HepG2 (cell line): ENCODE measurements around the gene STMN3. TPM values are rescaled to one million over a fixed set of nuclear protein-coding genes. Genes with fewer than 3 reads are reported as not detected.

Experiments used
- KAT7 ChIP-seq: IDR thresholded peaks from 2 replicates; pipeline ENCODE4 v1.6.1; 2018; ENCODE audit warnings: borderline replicate concordance, missing compliant biosample characterization
- ZFP90 ChIP-seq: sonication (generic); formaldehyde crosslinking; IDR thresholded peaks from 2 replicates; pipeline ENCODE4 v1.8.0; 2022; ENCODE audit warnings: missing genetic modification reagents, mild to moderate bottlenecking, inconsistent platforms, borderline replicate concordance
- ZKSCAN1 ChIP-seq: fragments of 150-350 bp; IDR thresholded peaks from 2 replicates; pipeline ENCODE4 v1.6.1; 2014; ENCODE audit warnings: low read length
- polyA plus RNA-seq, 8 experiments: library from polyadenylated mRNA; depleted of rRNA in 3 of 8; stranded (reverse) in 7 of 8; unstranded in 1 of 8; fragments of >200 nt; fragmentation: Illumina TruSeq in 4 of 8; extraction: Trizol in 4 of 8; gene quantifications; 2 replicates each; pipeline versions ENCODE4 v1.2.1 to v1.2.3, GENCODE V29; 2011 to 2016; ENCODE audit warnings: low read depth in 4 of 8, missing spikeins in 1 of 8, mixed read lengths in 1 of 8; ENCODE audit not compliant: insufficient read depth in 1 of 8
- total RNA-seq, 5 experiments: library from RNA; depleted of rRNA; stranded (reverse); fragments of >200 nt; fragmentation: Illumina TruSeq; extraction: Trizol; gene quantifications; 2 replicates each; pipeline ENCODE4 v1.2.3, GENCODE V29; 2016; ENCODE audit warnings: low read depth in 1 of 5
- TF ChIP-seq, protein P1 (sequence below), 2 experiments: fragments of 450-650 bp in 1 of 2; sonication (generic) in 1 of 2; formaldehyde crosslinking in 1 of 2; IDR thresholded peaks; 2 replicates each; pipeline versions ENCODE4 v1.6.1 to v1.8.0; 2016 to 2022; ENCODE audit warnings: antibody characterized with exemption in 1 of 2, mild to moderate bottlenecking in 1 of 2, missing genetic modification reagents in 1 of 2
- TF ChIP-seq, protein P2 (sequence below): sonication (generic); formaldehyde crosslinking; IDR thresholded peaks from 2 replicates; pipeline ENCODE4 v1.5.0; 2020; ENCODE audit warnings: missing genetic modification reagents, mild to moderate bottlenecking, borderline replicate concordance
- TF ChIP-seq, protein P3 (sequence below): IDR thresholded peaks from 2 replicates; pipeline ENCODE4 v1.6.1; 2016; ENCODE audit warnings: low read depth, missing genetic modification reagents, missing compliant biosample characterization

STMN3 gene
- total and polyA plus RNA-seq, 2 of the 13 experiments (the other 11 are each of a cell fraction or from before 2014, with no cell fraction given) = 21.0 to 48.3 TPM

- TF ChIP-seq, protein P1, sequence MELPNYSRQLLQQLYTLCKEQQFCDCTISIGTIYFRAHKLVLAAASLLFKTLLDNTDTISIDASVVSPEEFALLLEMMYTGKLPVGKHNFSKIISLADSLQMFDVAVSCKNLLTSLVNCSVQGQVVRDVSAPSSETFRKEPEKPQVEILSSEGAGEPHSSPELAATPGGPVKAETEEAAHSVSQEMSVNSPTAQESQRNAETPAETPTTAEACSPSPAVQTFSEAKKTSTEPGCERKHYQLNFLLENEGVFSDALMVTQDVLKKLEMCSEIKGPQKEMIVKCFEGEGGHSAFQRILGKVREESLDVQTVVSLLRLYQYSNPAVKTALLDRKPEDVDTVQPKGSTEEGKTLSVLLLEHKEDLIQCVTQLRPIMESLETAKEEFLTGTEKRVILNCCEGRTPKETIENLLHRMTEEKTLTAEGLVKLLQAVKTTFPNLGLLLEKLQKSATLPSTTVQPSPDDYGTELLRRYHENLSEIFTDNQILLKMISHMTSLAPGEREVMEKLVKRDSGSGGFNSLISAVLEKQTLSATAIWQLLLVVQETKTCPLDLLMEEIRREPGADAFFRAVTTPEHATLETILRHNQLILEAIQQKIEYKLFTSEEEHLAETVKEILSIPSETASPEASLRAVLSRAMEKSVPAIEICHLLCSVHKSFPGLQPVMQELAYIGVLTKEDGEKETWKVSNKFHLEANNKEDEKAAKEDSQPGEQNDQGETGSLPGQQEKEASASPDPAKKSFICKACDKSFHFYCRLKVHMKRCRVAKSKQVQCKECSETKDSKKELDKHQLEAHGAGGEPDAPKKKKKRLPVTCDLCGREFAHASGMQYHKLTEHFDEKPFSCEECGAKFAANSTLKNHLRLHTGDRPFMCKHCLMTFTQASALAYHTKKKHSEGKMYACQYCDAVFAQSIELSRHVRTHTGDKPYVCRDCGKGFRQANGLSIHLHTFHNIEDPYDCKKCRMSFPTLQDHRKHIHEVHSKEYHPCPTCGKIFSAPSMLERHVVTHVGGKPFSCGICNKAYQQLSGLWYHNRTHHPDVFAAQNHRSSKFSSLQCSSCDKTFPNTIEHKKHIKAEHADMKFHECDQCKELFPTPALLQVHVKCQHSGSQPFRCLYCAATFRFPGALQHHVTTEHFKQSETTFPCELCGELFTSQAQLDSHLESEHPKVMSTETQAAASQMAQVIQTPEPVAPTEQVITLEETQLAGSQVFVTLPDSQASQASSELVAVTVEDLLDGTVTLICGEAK (IDR thresholded peaks at IDR 0.05) = no peak
- TF ChIP-seq, protein P1 (CRISPR knock-in tag; IDR thresholded peaks at IDR 0.05) = no peak
- TF ChIP-seq KAT7 (CRISPR knock-in tag) (no peak), ZKSCAN1 (no peak), ZFP90 (CRISPR knock-in tag) (no peak)
- TF ChIP-seq, protein P2, sequence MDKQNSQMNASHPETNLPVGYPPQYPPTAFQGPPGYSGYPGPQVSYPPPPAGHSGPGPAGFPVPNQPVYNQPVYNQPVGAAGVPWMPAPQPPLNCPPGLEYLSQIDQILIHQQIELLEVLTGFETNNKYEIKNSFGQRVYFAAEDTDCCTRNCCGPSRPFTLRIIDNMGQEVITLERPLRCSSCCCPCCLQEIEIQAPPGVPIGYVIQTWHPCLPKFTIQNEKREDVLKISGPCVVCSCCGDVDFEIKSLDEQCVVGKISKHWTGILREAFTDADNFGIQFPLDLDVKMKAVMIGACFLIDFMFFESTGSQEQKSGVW = no peak
- TF ChIP-seq, protein P3, sequence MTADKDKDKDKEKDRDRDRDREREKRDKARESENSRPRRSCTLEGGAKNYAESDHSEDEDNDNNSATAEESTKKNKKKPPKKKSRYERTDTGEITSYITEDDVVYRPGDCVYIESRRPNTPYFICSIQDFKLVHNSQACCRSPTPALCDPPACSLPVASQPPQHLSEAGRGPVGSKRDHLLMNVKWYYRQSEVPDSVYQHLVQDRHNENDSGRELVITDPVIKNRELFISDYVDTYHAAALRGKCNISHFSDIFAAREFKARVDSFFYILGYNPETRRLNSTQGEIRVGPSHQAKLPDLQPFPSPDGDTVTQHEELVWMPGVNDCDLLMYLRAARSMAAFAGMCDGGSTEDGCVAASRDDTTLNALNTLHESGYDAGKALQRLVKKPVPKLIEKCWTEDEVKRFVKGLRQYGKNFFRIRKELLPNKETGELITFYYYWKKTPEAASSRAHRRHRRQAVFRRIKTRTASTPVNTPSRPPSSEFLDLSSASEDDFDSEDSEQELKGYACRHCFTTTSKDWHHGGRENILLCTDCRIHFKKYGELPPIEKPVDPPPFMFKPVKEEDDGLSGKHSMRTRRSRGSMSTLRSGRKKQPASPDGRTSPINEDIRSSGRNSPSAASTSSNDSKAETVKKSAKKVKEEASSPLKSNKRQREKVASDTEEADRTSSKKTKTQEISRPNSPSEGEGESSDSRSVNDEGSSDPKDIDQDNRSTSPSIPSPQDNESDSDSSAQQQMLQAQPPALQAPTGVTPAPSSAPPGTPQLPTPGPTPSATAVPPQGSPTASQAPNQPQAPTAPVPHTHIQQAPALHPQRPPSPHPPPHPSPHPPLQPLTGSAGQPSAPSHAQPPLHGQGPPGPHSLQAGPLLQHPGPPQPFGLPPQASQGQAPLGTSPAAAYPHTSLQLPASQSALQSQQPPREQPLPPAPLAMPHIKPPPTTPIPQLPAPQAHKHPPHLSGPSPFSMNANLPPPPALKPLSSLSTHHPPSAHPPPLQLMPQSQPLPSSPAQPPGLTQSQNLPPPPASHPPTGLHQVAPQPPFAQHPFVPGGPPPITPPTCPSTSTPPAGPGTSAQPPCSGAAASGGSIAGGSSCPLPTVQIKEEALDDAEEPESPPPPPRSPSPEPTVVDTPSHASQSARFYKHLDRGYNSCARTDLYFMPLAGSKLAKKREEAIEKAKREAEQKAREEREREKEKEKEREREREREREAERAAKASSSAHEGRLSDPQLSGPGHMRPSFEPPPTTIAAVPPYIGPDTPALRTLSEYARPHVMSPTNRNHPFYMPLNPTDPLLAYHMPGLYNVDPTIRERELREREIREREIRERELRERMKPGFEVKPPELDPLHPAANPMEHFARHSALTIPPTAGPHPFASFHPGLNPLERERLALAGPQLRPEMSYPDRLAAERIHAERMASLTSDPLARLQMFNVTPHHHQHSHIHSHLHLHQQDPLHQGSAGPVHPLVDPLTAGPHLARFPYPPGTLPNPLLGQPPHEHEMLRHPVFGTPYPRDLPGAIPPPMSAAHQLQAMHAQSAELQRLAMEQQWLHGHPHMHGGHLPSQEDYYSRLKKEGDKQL = no peak
Measured at GRCh38 chr20:63692436-63693082, 39.3 kb upstream of the STMN3 start (continued).
